NT2/D1 (cell line): Measurements from ENCODE around the gene SLC9A8.
"Not testable (repeated sequence)": the region's sequence is repeated elsewhere in the genome, so short reads cannot be mapped to it uniquely, and the experiment has no call there.

Experiments
- DNase-seq: peaks from one replicate; pipeline ENCODE4 v3.0.0-alpha.2; 2011; ENCODE audit warnings: low read depth, low spot score
- H3K27me3 ChIP-seq: 2 replicates; pipeline ENCODE4 v1.6.0; 2011; ENCODE audit warnings: mild to moderate bottlenecking; ENCODE audit not compliant: insufficient read length, insufficient read depth
- H3K36me3 ChIP-seq: 2 replicates; pipeline ENCODE4 v1.6.1; 2011; ENCODE audit warnings: mild to moderate bottlenecking, low read length, mixed read lengths; ENCODE audit not compliant: insufficient read depth, insufficient read length
- H3K4me1 ChIP-seq: 2 replicates; pipeline ENCODE4 v1.5.1; 2011; ENCODE audit not compliant: insufficient read depth, insufficient read length
- H3K4me3 ChIP-seq: 2 replicates; pipeline ENCODE4 v1.5.1; 2011; ENCODE audit warnings: low read depth; ENCODE audit not compliant: insufficient read length
- H3K9ac ChIP-seq: 2 replicates; pipeline ENCODE4 v1.6.0; 2011; ENCODE audit warnings: low read depth; ENCODE audit not compliant: insufficient read length
- H3K9me3 ChIP-seq: 2 replicates; pipeline ENCODE4 v1.5.1; 2011; ENCODE audit warnings: mild to moderate bottlenecking, low read length; ENCODE audit not compliant: insufficient read depth
- SUZ12 ChIP-seq: IDR thresholded peaks from 2 replicates; pipeline ENCODE4 v1.6.1; 2011; ENCODE audit not compliant: insufficient read length, insufficient read depth; ENCODE audit errors: extremely low read depth
- YY1 ChIP-seq: IDR thresholded peaks from 2 replicates; pipeline ENCODE4 v1.6.1; 2011; ENCODE audit not compliant: insufficient read length, insufficient read depth
- ZNF274 ChIP-seq: IDR thresholded peaks from 2 replicates; pipeline ENCODE4 v1.6.1; 2011; ENCODE audit warnings: mild to moderate bottlenecking, low read depth, low read length

The SLC9A8 gene

DNA sequence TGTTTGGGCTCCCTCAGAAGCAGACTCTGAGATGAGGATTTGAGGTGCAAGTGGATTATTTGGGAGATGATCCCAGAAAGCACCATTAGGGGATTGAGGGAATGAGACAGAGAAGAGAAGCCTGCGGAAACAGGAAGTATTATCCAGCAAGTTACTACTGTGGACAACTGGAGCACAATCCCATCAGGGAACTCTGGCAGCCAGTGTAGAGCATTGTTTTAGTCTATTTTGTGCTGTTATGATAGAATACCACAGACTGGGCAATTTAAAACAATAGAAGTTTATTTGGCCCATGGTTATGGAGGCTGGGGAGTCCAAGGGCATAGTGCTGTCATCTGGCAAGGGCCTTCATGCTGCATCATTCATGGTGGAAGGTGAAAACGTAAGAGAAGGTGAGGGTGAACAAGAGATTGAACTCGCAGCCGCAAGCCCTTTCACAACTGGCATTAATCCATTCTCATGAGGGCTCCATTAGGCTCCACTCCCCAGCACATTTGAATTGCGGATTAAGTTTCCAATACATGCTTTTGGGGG is 43.5 kb upstream of the SLC9A8 start:
- Histone ChIP-seq H3K4me1 (peaks cover 5% of the 10 kb centered on the region), H3K9me3 (0 out of 2 replicates have a peak, but pooled peaks cover 7% of the 10 kb centered on the region), H3K36me3 (no peaks in the 10 kb centered on the region), H3K4me3 (no peak overlapping the region), H3K27me3 (no peaks in the 10 kb centered on the region), H3K9ac (no peak overlapping the region)
- TF ChIP-seq YY1 (no peak), SUZ12 (no peak), ZNF274 (no peak)
- no peak for DNase-seq

DNA sequence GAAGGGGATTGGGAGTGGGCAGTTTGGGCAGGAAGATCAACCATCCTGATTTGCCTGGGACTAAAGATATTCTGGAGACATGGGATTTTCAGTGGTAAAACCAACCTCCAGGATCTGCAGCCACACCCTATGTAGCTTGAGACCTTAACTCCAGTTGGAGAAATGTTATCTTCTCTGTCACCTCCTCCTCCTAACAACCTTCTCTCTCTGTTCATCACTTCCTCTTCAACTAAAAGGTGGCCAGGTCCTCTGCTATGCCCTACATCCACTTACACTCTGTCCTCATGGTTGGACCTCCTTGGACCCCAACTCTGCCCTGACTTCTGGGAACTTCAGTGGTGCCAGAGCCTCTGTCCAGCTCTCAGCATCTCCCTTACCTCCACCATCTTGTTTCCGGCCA is 42.0 kb upstream of the SLC9A8 start:
- Histone ChIP-seq H3K9ac (no peak overlapping the region), H3K36me3 (no peaks in the 10 kb centered on the region), H3K9me3 (0 out of 2 replicates have a peak, but pooled peaks cover 7% of the 10 kb centered on the region), H3K4me3 (no peak overlapping the region), H3K4me1 (peaks cover 8% of the 10 kb centered on the region), H3K27me3 (no peaks in the 10 kb centered on the region)
- DNase-seq = no peak
- TF ChIP-seq YY1 (no peak), ZNF274 (no peak), SUZ12 (no peak)

DNA sequence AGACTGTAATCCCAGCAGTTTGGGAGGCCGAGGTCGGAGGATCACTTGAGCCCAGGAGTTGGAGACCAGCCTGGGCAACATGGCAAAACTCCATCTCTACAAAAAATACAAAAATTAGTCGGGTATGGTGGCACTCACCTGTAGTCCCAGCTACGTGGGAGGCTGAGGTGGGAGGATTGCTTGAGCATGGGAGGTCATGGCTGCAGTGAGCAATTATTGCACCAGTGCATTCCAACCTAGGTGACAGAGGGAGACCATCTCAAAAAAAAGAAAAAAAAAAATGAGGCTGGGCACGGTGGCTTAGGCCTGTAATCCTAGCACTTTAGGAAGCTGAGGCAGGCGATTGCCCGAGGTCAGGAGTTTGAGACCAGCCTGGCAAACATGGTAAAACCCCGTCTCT is 38.4 kb upstream of the SLC9A8 start:
- H3K9me3 ChIP-seq, DNase-seq, H3K9ac ChIP-seq, H3K27me3 ChIP-seq, H3K4me3 ChIP-seq, H3K36me3 ChIP-seq: not testable (repeated sequence)
- peaks cover 10% of the 10 kb centered on the region for H3K4me1 ChIP-seq

DNA sequence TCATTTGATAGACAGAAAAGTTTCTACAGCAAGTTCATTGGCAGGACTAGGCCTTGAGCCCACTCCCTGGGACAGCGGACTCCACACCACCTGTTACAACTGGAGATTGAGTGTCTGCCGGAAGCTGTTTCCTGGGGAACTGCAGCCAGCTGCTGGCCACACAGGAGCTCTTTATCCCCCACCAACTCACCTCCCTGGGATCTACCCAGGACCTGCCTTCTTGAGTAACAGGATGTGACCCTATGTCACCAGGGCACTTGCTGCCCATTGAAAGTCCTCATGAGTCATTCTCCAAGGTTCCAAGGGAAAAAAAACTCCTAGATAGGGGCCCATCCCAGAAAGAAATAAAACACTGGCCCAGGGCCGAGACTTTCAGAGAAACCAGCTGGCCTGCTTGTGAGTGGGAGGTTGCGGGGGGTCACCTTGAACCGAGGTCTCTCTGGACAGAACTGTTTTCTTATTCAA is 37.4 kb upstream of the SLC9A8 start:
- no peak overlapping the region for H3K4me3 ChIP-seq
- no peaks in the 10 kb centered on the region for H3K27me3 ChIP-seq
- H3K36me3 ChIP-seq = no peaks in the 10 kb centered on the region
- H3K9me3 ChIP-seq = no peaks in the 10 kb centered on the region
- DNase-seq = no peak
- H3K4me1 ChIP-seq = peaks cover 10% of the 10 kb centered on the region
- no peak overlapping the region for H3K9ac ChIP-seq
- no peak for TF ChIP-seq ZNF274
- no peak for TF ChIP-seq YY1

DNA sequence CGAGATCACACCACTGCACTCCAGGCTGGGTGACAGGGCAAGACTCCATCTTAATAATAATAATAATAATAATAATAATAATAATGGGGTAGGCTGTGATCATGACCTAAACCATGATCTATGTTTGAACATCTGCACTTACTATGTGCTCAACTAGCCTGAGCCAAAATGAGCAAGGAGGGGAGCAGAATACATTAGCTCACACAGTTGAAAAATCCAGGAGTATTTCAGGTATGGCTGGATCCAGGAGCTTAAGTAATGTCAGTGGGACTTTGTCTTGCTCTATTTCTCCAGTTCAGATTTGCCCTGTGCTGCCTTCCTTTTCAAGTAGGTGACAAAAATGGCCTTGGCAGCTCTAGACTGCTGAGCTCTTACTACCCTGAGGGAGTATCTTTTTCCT is 32.7 kb upstream of the SLC9A8 start:
- H3K36me3 ChIP-seq = no peaks in the 10 kb centered on the region
- H3K4me3 ChIP-seq = no peak overlapping the region
- no peaks in the 10 kb centered on the region for H3K27me3 ChIP-seq
- H3K9ac ChIP-seq = no peak overlapping the region
- H3K9me3 ChIP-seq = no peaks in the 10 kb centered on the region
- DNase-seq = no peak
- TF ChIP-seq SUZ12 (no peak), ZNF274 (no peak), YY1 (no peak)
- H3K4me1 ChIP-seq = peaks cover 9% of the 10 kb centered on the region

DNA sequence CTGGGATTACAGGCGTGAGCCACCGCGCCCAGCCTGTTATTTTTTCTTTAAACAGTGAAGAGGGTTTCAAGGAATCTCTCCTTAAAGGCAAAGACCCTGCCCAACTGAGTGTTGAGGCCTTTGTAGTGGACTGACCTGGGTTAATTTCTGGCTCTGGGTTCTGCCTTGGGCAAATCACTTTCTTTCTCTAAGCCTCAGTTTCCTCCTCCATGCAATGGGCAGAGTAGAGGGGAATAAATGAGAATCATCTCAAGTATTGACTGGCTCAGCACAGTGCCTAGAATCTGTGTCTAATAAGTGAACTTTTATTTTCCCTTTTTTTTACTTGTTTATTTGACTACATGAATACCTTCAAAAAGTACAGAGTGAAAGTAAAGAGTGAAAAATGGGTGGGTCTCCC is 31.0 kb upstream of the SLC9A8 start:
- DNase-seq = no peak
- H3K4me3 ChIP-seq = no peak overlapping the region
- H3K9ac ChIP-seq = no peak overlapping the region
- no peaks in the 10 kb centered on the region for H3K9me3 ChIP-seq
- no peaks in the 10 kb centered on the region for H3K36me3 ChIP-seq
- TF ChIP-seq SUZ12 (no peak), ZNF274 (no peak), YY1 (no peak)
- no peaks in the 10 kb centered on the region for H3K27me3 ChIP-seq
- peaks cover 2% of the 10 kb centered on the region for H3K4me1 ChIP-seq

DNA sequence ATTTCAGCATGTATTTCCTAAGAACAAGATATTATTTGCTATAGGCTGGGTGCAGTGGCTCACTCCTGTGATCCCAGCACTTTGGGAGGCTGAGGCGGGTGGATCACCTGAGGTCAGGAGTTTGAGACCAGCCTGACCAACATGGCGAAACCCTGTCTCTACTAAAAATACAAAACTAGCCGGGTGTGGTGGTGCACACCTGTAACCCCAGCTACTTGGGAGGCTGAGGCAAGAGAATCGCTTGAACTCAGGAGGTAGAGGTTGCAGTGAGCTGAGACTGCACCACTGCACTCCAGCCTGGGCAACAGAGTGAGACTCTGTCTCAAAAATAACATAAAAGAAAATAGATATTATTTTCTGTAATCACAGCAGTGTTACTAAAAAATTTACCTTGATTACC is 30.2 kb upstream of the SLC9A8 start:
- not testable (repeated sequence) for DNase-seq, H3K27me3 ChIP-seq, H3K9me3 ChIP-seq, H3K9ac ChIP-seq, H3K4me1 ChIP-seq, H3K4me3 ChIP-seq, H3K36me3 ChIP-seq

DNA sequence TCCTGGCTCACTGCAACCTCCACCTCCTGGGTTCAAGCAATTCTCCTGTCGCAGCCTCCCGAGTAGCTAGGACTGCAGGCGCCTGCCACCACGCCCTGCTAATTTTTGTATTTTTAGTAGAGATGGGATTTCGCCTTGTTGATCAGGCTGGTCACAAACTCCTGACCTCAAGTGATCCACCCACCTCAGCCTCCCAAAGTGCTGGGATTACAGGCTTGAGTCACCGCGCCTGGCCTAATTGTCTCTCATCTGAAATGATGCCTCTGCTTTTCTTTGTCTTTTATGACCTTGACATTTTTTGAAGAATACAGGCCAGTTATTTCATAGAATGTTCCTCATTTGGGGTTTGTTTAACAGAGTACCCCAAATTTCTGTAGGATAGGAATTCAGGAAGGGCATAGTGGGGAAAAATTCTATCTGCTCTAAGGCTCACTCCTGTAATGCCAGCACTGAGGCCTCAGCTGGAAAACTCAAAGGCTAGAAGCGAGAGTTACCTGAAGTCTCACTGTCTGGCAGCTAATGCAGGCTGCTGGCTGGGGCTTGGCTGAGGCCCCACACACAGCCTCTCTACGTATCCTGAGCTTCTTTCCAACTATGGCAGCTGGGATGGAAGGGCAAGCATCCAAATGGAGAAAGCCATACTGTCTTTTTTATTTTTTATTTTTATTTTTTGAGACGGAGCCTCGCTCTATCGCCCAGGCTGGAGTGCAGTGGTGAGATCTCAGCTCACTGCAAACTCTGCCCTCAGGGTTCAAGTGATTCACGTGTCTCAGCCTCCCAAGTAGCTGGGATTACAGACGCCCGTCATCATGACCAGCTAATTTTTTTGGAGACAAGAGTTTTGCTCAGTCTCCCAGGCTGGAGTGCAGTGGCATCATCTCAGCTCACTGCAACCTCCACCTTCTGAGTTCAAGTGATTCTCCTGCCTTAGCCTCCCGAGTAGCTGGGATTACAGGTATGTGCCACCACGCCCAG is 29.3 kb upstream of the SLC9A8 start:
- not testable (repeated sequence) for H3K9ac ChIP-seq, H3K4me3 ChIP-seq, H3K9me3 ChIP-seq, H3K4me1 ChIP-seq, DNase-seq, H3K36me3 ChIP-seq, H3K27me3 ChIP-seq
